DND-41 (cell line): ENCODE data around the gene C5.

Experiments
- CTCF ChIP-seq: IDR thresholded peaks from 2 replicates; pipeline ENCODE4 v1.5.1; 2012; ENCODE audit warnings: borderline replicate concordance, low read length, moderate library complexity, mild to moderate bottlenecking; ENCODE audit not compliant: poor library complexity, severe bottlenecking; ENCODE audit errors: extremely low read depth
- EZH2 ChIP-seq: IDR thresholded peaks from 3 replicates; pipeline ENCODE4 v1.6.1; 2012; ENCODE audit warnings: borderline replicate concordance, low read depth, mild to moderate bottlenecking, moderate library complexity, low read length, inconsistent platforms; ENCODE audit not compliant: severe bottlenecking

DNA sequence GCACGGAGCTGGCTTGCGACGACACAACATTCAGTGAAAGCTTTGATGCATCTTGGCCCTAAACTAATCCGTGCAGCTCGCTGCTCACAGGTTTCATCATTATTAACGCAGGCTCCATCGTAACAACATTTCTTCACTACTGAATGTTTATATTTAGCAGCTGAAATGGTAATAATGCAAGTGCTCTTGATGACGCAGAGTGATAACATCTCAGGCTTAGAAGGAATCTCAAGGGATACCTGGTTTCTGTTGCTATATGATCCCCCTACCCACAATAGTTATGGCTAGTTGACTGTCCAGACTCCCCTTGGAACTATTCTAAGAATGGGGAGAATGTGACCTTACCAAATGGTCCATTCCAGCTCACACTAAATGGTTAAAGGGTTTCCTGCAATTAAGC is 36.2 kb downstream of the C5 start:
- TF ChIP-seq CTCF (no peak), EZH2 (no peak)
